Lower leg skin (tissue), 3 donors: Measurements from ENCODE around the gene DBH.

ENCODE experiments used
- CTCF ChIP-seq, 3 donors: fragments of 450-650 bp; IDR thresholded peaks; one replicate each; pipeline ENCODE4 v1.5.1; 2016; ENCODE audit warnings: antibody characterized with exemption in 3 of 3, mild to moderate bottlenecking in 3 of 3, moderate library complexity in 2 of 3
- POLR2A ChIP-seq, 2 donors: fragments of 450-650 bp; IDR thresholded peaks; one replicate each; pipeline ENCODE4 v1.6.1; 2016 to 2017; ENCODE audit warnings: antibody characterized with exemption in 2 of 2, mild to moderate bottlenecking in 1 of 2, moderate library complexity in 1 of 2

GRCh38 chr9:133661846-133662540 lies 25.8 kb downstream of the DBH start:
- no peak for TF ChIP-seq CTCF (IDR thresholded peaks at IDR 0.05)
- no peak for TF ChIP-seq POLR2A (IDR thresholded peaks at IDR 0.05)
